ENCODE results near the gene KMO. TPM values are rescaled to one million over a fixed set of nuclear protein-coding genes. Genes with fewer than 3 reads are reported as not detected.

The KMO gene
- total and polyA plus RNA-seq, 2 of the 8 experiments (the other 6 are each of a cell fraction or from before 2014, with no cell fraction given) = not detected

GRCh38 chr1:241637604-241638003 is 105.4 kb downstream of the KMO start (continued):
- TF ChIP-seq MAX (IDR thresholded peaks at IDR 0.05) = no peak
